Activated effector memory CD4-positive, alpha-beta T cell treated with Interleukin-2 at 50 U/mL for 16 hours (primary cell): Measurements from ENCODE around the gene CYGB.
"Not testable (repeated sequence)": the region's sequence is repeated elsewhere in the genome, so short reads cannot be mapped to it uniquely, and the experiment has no call there.

Experiments
- DNase-seq: peaks from one replicate; pipeline ENCODE4 v3.0.0-alpha.2; 2020

CYGB gene

GRCh38 chr17:76566988-76567431, 29.5 kb upstream of the CYGB start:
- DNase-seq, result no peak

- DNase-seq, result no peak
These were observed 29.1 kb upstream of the CYGB start for GRCh38 chr17:76566613-76566943.

- DNase-seq, result no peak
These were observed 28.5 kb upstream of the CYGB start for GRCh38 chr17:76565728-76566612.

- not testable (repeated sequence) for DNase-seq
These were observed 27.6 kb upstream of the CYGB start for GRCh38 chr17:76564991-76565727.

- not testable (repeated sequence) for DNase-seq
These were observed 25.9 kb upstream of the CYGB start for GRCh38 chr17:76563359-76563758.

GRCh38 chr17:76562734-76563148, 25.2 kb upstream of the CYGB start:
- no peak for DNase-seq

- DNase-seq, result no peak
These were observed 24.3 kb upstream of the CYGB start for GRCh38 chr17:76561799-76562268.

GRCh38 chr17:76561332-76561731, 23.8 kb upstream of the CYGB start:
- DNase-seq, result no peak

GRCh38 chr17:76560877-76561221, 23.3 kb upstream of the CYGB start:
- no peak for DNase-seq

- DNase-seq, result no peak
These were observed 22.7 kb upstream of the CYGB start for GRCh38 chr17:76560036-76560876.

- not testable (repeated sequence) for DNase-seq
These were observed 22.0 kb upstream of the CYGB start for GRCh38 chr17:76559460-76559859.

- DNase-seq, result no peak
These were observed 20.9 kb upstream of the CYGB start for GRCh38 chr17:76558198-76559095.

- DNase-seq, result peak; percentile 87
These were observed 20.1 kb upstream of the CYGB start for GRCh38 chr17:76557368-76558197.

GRCh38 chr17:76556765-76557367, 19.4 kb upstream of the CYGB start:
- no peak for DNase-seq

- no peak for DNase-seq
These were observed 16.6 kb upstream of the CYGB start for GRCh38 chr17:76554131-76554530.

- DNase-seq, result no peak
These were observed 15.8 kb upstream of the CYGB start for GRCh38 chr17:76553178-76553908.

- DNase-seq, result no peak
These were observed 14.2 kb upstream of the CYGB start for GRCh38 chr17:76551685-76552084.

GRCh38 chr17:76550712-76551615, 13.5 kb upstream of the CYGB start:
- DNase-seq, result no peak

- DNase-seq, result no peak
These were observed 12.0 kb upstream of the CYGB start for GRCh38 chr17:76549539-76549938.
